Left forelimb (tissue), 1 donor: ENCODE measurements around the gene SCUBE1.

ENCODE experiments used
- DNase-seq: peaks from one replicate; pipeline ENCODE4 v3.0.0-alpha.2; 2018; ENCODE audit warnings: low spot score

The SCUBE1 gene

DNA sequence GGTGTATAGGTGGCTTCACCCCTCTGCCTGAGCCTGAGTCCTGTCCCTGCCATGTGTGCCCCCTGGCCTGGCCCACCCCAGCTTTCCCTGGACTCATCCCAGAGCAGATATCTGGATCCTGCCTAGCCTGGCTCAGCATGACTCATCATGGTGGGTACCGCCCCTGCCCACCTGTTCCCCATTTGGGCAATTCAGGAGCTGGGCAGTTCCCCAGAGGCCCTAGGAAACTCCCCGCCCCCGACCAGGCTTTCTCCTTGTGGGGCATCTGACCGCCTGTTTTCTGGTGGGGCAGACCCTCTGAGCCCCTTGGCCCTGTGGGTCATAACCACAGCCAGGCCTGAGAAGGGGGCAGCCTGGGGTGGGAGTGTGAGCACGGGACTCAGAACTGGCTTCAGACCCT, 187.4 kb downstream of the SCUBE1 start:
- no peak for DNase-seq

DNA sequence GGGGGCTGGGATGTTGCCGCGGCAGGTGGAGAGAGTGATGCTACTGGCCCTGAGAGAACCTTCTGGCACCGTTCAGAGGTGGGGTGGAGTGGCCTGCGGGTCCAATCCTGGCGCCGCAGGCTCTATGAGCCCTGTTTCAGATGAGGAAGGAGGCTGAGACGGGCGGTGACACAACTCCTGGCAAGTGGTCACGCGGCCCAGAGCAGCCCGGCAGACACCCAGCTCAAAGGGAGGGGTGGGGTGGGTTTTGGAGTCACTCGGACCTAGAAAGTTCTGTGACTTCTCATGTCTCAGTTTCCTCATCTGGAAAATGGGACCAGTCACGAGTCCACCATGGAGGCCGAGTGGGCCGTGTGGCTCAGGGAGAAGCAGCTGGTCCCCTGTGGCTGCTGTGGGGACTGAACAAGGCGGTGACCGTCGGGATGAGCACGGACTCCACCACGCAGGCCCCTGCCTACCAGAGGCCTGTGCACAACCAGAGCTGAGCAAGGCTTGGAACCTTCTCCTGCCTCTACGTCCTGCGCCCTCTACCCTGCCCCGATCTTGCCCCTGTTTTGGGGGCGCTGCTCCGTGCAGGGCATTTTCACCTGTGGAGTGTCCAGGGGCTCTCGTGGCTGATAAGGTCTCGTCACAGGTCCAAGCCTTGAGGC, 188.2 kb downstream of the SCUBE1 start:
- no peak for DNase-seq

DNA sequence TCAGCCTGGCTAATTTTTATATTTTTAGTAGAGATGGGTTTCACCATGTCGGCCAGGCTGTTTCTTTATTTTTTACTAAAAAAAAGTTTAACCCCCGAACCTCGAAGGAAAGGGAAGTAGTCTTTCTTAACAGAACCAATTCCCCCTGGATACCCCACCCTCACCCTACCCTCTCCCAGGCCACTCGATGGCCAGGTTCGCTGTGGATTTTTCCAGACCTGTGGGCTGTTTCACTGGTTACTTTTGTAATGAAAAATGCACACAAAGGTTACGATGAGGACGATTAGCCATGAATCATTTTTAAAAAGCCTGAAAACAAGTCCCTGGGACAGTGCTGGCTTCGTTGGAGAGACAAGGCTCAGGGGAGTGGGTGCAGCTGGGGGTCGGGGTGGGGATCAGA, 189.3 kb downstream of the SCUBE1 start:
- no peak for DNase-seq

DNA sequence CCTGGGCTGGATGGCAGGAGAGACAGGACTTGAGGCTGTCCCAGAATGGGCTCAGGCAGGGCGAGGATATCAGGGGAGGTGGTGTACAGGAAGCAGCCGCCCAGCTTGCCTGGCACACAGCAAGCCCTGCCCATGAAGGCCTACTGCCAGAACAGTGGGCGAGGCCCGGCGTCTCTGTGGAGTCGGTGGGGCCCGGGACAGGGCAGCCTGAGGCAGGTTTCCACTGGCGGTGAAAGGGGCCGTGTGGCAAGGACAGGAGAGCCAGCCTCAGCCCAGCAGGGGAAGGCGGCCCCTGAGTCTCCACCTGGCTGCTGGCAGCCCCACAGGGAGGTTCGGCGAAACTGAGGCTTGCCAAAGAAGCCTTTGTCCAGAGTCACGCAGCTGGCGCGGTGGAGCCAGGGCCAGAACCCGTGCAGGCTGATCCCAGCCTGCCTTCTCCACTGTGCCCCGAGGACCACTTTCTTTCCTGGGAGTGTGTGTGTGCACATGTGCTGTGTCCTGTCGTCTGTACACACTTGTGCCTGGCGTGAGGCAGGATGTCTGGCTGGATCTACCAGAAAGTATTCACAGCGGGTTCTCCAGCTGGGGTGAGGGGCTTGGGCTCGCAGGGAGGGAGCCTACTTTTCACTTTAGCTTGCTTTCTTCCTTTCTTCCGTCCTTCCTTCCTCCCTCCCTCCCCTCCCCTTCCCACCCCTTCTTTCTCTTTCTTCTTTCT, 190.7 kb downstream of the SCUBE1 start:
- DNase-seq, result peak; percentile 83

DNA sequence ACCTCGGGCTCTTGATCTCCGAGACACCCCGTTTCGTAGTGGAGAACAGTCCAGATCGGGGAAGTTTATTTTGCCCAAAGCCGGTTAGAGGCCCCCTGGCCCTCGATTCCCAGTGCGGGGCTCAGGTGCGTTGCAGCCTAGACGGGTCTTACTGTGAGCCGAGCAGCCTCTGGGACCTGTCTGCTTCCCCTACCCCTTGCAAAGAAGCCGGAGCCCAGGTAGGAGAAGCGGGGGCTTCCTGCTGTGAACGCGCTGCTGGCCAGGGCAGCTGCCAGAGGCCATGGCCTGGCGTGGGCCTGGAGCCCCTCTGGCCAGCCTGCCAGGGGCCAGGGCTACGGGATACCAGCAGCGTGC, 191.2 kb downstream of the SCUBE1 start:
- no peak for DNase-seq

DNA sequence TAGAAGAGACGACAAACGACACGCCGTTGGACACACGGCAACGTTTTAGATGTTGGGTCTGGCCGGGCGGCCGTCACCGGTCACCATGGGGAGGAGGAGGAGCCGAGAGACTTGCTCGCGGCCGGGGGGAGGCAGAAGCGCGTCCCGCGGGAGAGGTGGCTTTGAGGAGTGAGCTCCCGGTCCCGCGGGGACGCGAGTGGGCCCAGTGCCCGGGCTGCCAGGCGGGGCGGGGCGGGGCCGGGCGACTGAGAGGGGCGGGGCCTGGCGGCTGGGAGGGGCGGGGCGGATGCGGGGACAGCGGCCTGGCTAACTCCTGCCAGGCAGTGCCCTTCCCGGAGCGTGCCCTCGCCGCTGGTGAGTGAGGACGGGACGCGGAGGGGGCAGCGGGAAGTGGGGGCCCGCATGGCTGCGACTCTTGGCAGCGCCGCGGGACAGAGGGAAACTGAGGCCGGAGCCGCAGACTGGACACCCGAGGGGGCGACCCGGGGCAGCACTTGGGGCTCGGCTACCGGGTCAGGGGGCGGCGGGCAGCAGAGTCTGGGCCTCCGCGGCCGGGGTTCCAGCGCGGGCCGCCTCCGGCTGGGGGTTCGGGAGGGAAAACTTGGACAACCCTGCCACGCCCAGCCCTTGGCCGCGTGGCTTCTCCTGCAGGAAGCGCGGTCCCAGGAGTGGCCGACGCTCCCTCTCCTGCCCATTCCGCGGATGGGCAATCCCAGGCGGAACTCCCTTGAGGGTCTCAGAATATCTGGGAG, 191.7 kb downstream of the SCUBE1 start, which contains the start of gene TSPO:
Gene TSPO, plus strand, starts transcription at position 309 of the 752 bp plus-strand sequence. CDS start 7,680 bp downstream, outside the sequence.
- DNase-seq, result peak; percentile 84

DNA sequence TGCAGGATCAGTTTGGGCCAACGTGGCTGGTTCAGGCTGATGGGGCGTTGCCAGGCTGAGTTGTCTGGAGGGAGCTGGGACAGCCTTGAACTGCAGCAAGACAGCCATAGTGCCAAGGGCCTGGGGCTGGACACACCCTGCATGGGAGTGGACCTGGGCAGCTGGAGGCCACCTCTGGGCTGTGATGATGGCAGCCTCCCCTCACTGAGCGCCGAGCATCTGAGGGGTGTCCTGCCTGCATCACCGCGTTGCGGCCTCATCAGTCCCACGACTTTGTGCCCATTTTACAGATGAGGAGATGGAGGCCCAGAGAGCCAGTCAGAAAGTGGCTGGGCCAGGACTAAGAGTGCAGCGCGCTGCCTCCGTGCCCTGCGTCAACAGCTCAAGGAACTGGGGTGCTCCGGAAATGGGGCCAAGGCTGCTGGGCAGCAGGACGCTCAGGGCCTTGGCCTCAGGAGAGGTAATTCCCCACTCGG, 192.4 kb downstream of the SCUBE1 start:
- no peak for DNase-seq

DNA sequence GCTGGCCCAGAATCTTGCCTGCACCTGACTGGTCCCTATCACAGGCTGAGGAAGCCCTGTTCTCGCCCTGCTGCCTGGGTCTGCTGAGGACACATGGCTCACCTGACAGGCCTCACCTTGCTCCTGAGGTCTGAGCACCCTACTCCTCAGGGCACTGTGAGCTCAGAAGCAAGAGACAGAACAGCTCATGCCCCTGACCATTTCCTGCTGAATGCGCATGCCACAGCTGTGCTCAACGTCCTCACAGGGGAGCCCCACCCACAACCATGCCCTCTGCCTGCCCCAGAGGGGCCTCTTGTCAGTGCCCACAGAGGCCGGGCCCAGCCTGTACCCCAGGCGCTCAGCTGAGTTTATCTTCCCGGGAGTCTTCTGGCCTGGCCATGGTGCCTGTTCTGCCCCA, 194.6 kb downstream of the SCUBE1 start:
- DNase-seq, result no peak

DNA sequence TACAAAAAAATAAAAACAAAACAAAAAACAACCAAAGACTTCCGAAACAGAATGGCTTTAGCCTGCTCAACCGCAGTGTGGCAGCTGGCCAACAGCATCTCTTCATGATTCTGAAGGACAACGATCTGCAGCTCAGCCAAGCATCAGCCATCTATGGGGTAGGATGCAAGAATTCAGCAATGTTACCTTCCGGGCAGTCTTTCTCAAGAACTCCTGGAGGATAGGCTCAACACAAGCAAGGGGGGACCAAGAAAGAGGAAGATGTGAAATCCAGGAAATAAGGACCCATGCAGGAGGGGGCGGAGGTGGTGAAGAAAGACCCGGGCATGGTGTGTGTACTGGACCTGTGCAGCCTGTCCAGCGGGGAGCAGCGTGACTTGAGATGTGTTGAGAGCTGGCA, 195.4 kb downstream of the SCUBE1 start:
- DNase-seq, result no peak
